H1 (cell line): ENCODE data around the gene WDCP. TPM values are rescaled to one million over a fixed set of nuclear protein-coding genes. Genes with fewer than 3 reads are reported as not detected.

ENCODE experiments used
- CTCF ChIA-PET: fragments of 300-600 bp; sonication (Branson Sonifier 250); formaldehyde crosslinking; loops from one replicate; lab custom pipeline; 2021; ENCODE audit not compliant: partially characterized antibody; lab: Charles Lee
- POLR2A ChIA-PET: fragments of 300-600 bp; sonication (Branson Sonifier 250); formaldehyde crosslinking; loops from one replicate; lab custom pipeline; 2021; ENCODE audit warnings: inconsistent platforms; ENCODE audit not compliant: partially characterized antibody; lab: Charles Lee
- DNase-seq, 2 experiments: peaks; one replicate each; pipeline versions ENCODE4 v3.0.0 to v3.0.0-alpha.2; 2010 to 2022; ENCODE audit warnings: low spot score in 2 of 2, low read depth in 1 of 2, mixed read lengths in 1 of 2
- FAIRE-seq: peaks from 2 replicates; lab custom pipeline; 2011; peaks lifted over from hg19 to GRCh38; lab: Jason Lieb, UNC
- H2AFZ ChIP-seq: 2 replicates; pipeline ENCODE4 v1.8.1; 2012; ENCODE audit warnings: low read length, inconsistent platforms
- H2AK5ac ChIP-seq: 2 replicates; pipeline ENCODE4 v1.6.1; 2013; ENCODE audit warnings: low read depth, low read length
- H2BK120ac ChIP-seq: replicated peaks from 2 replicates; pipeline ENCODE3; 2013; ENCODE audit warnings: low read depth, low read length, inconsistent platforms
- H2BK12ac ChIP-seq: 2 replicates; pipeline ENCODE4 v1.6.1; 2013; ENCODE audit warnings: low read depth, low read length
- H2BK15ac ChIP-seq: 2 replicates; pipeline ENCODE4 v1.6.1; 2013; ENCODE audit warnings: low read length
- H2BK20ac ChIP-seq: 2 replicates; pipeline ENCODE4 v1.6.1; 2013; ENCODE audit warnings: low read length
- H2BK5ac ChIP-seq: 2 replicates; pipeline ENCODE4 v1.6.1; 2013; ENCODE audit warnings: low read depth, low read length
- H3K14ac ChIP-seq: 2 replicates; pipeline ENCODE4 v1.6.1; 2013; ENCODE audit warnings: inconsistent platforms; ENCODE audit not compliant: insufficient read length
- H3K18ac ChIP-seq: 2 replicates; pipeline ENCODE4 v1.6.1; 2013; ENCODE audit warnings: low read length; ENCODE audit errors: extremely low read depth
- H3K23ac ChIP-seq: 2 replicates; pipeline ENCODE4 v1.6.1; 2013; ENCODE audit warnings: inconsistent platforms; ENCODE audit not compliant: insufficient read length
- H3K23me2 ChIP-seq: 2 replicates; pipeline ENCODE4 v1.6.1; 2013; ENCODE audit warnings: low read depth, low read length
- H3K27ac ChIP-seq: 2 replicates; pipeline ENCODE4 v1.6.1; 2011; ENCODE audit warnings: low read depth, low read length, inconsistent platforms
- H3K27me3 ChIP-seq, 4 experiments: replicated peaks in 1 of 4; 1 replicate in 1 of 4; 2 replicates in 3 of 4; pipeline versions ENCODE4 v1.6.1 to v1.8.1; 2011 to 2013; ENCODE audit warnings: low read length in 3 of 4, mild to moderate bottlenecking in 3 of 4, inconsistent platforms in 2 of 4, mixed read lengths in 2 of 4, moderate library complexity in 1 of 4; ENCODE audit not compliant: control insufficient read depth in 3 of 4, insufficient read depth in 3 of 4; ENCODE audit errors: extremely low read depth in 1 of 4
- H3K36me3 ChIP-seq, 4 experiments: 2 replicates each; pipeline versions ENCODE4 v1.6.1 to v1.8.1; 2011 to 2013; ENCODE audit warnings: mild to moderate bottlenecking in 4 of 4, low read length in 3 of 4, moderate library complexity in 2 of 4, control low read depth in 1 of 4, inconsistent platforms in 1 of 4; ENCODE audit not compliant: insufficient read depth in 4 of 4, control insufficient read depth in 2 of 4
- H3K4ac ChIP-seq: replicated peaks from 2 replicates; pipeline ENCODE3; 2013; ENCODE audit warnings: low read length, low read depth, mixed read lengths, inconsistent platforms; ENCODE audit not compliant: insufficient read length
- H3K4me1 ChIP-seq, 4 experiments: replicated peaks in 1 of 4; 1 replicate in 1 of 4; 2 replicates in 3 of 4; pipeline versions ENCODE4 v1.6.1 to v1.8.1; 2011 to 2013; ENCODE audit warnings: low read length in 3 of 4, inconsistent platforms in 2 of 4, mixed read lengths in 1 of 4; ENCODE audit not compliant: insufficient read depth in 4 of 4, control insufficient read depth in 3 of 4
- H3K4me2 ChIP-seq, 2 experiments: 2 replicates each; pipeline versions ENCODE4 v1.6.1 to v1.8.1; 2011 to 2013; ENCODE audit warnings: low read depth in 2 of 2, low read length in 2 of 2, control low read depth in 1 of 2, inconsistent platforms in 1 of 2, mild to moderate bottlenecking in 1 of 2; ENCODE audit not compliant: insufficient read depth in 1 of 2
- H3K4me3 ChIP-seq, 4 experiments: fragments of 200-600, 300-600 bp in 1 of 4; sonication (generic), shearing (Covaris generic), sonication (Bioruptor Twin) in 1 of 4; 2 replicates each; pipeline versions ENCODE4 v1.5.1 to v1.8.1; 2011 to 2016; ENCODE audit warnings: low read length in 4 of 4, low read depth in 3 of 4, control low read depth in 2 of 4, inconsistent platforms in 2 of 4, mild to moderate bottlenecking in 2 of 4, mixed read lengths in 1 of 4, moderate library complexity in 1 of 4; ENCODE audit not compliant: insufficient read depth in 2 of 4; ENCODE audit errors: extremely low read depth in 1 of 4
- H3K56ac ChIP-seq: replicated peaks from 2 replicates; pipeline ENCODE3; 2013; ENCODE audit warnings: low read depth, mild to moderate bottlenecking, mixed read lengths, low read length, inconsistent platforms; ENCODE audit not compliant: insufficient read length
- H3K79me1 ChIP-seq: 2 replicates; pipeline ENCODE4 v1.6.1; 2013; ENCODE audit warnings: low read depth, low read length, control low read depth
- H3K79me2 ChIP-seq, 2 experiments: 2 replicates each; pipeline versions ENCODE4 v1.6.1 to v1.8.1; 2012 to 2013; ENCODE audit warnings: low read length in 2 of 2, mild to moderate bottlenecking in 2 of 2, inconsistent platforms in 1 of 2; ENCODE audit not compliant: insufficient read depth in 2 of 2, control insufficient read depth in 1 of 2
- H3K9ac ChIP-seq, 4 experiments: replicated peaks in 1 of 4; 1 replicate in 1 of 4; 2 replicates in 3 of 4; pipeline versions ENCODE4 v1.6.1 to v1.8.1; 2011 to 2013; ENCODE audit warnings: low read depth in 3 of 4, low read length in 3 of 4, control low read depth in 2 of 4, mild to moderate bottlenecking in 2 of 4, moderate library complexity in 2 of 4, inconsistent platforms in 1 of 4; ENCODE audit errors: extremely low read depth in 1 of 4
- H3K9me3 ChIP-seq, 2 experiments: 2 replicates each; pipeline versions ENCODE4 v1.6.1 to v1.8.1; 2012 to 2013; ENCODE audit warnings: mild to moderate bottlenecking in 2 of 2, moderate library complexity in 2 of 2, control low read depth in 1 of 2, inconsistent platforms in 1 of 2, low read depth in 1 of 2, low read length in 1 of 2, mixed read lengths in 1 of 2; ENCODE audit not compliant: insufficient read depth in 2 of 2
- H4K20me1 ChIP-seq, 2 experiments: replicated peaks in 1 of 2; 2 replicates each; pipeline versions ENCODE3 to v1.8.1; 2011 to 2013; ENCODE audit warnings: inconsistent platforms in 2 of 2, low read length in 2 of 2, mild to moderate bottlenecking in 1 of 2; ENCODE audit not compliant: insufficient read depth in 2 of 2, control insufficient read depth in 1 of 2
- H4K5ac ChIP-seq: 2 replicates; pipeline ENCODE4 v1.6.1; 2013; ENCODE audit warnings: low read length, low read depth, mixed read lengths, inconsistent platforms; ENCODE audit not compliant: insufficient read length
- H4K8ac ChIP-seq: 2 replicates; pipeline ENCODE4 v1.8.0; 2013; ENCODE audit warnings: mild to moderate bottlenecking, moderate library complexity, low read length, inconsistent platforms; ENCODE audit not compliant: insufficient read depth; ENCODE audit errors: extremely low read depth
- H4K91ac ChIP-seq: replicated peaks from 2 replicates; pipeline ENCODE3; 2013; ENCODE audit warnings: low read length, mixed read lengths, inconsistent platforms; ENCODE audit not compliant: insufficient read length
- ASH2L ChIP-seq: fragments of 200-600, 300-600 bp; sonication (generic); IDR thresholded peaks from one replicate; pipeline ENCODE4 v1.7.1; 2017; ENCODE audit warnings: low read length
- CHD2 ChIP-seq: IDR thresholded peaks from 2 replicates; pipeline ENCODE4 v1.6.1; 2012; ENCODE audit warnings: low read length, improper control_type of control experiment
- CREB1 ChIP-seq: IDR thresholded peaks from 2 replicates; pipeline ENCODE4 v1.6.1; 2012; ENCODE audit warnings: inconsistent platforms
- EGR1 ChIP-seq: IDR thresholded peaks from 2 replicates; pipeline ENCODE4 v1.6.1; 2011; ENCODE audit warnings: low read depth, low read length, borderline replicate concordance
- EP300 ChIP-seq, 2 experiments: IDR thresholded peaks; 1 replicate in 1 of 2; 2 replicates in 1 of 2; pipeline ENCODE4 v1.6.1; 2011 to 2012; ENCODE audit warnings: low read depth in 2 of 2, low read length in 2 of 2, mild to moderate bottlenecking in 2 of 2, borderline replicate concordance in 1 of 2, inconsistent platforms in 1 of 2, moderate library complexity in 1 of 2
- GTF2F1 ChIP-seq: IDR thresholded peaks from 2 replicates; pipeline ENCODE4 v1.6.1; 2012; ENCODE audit warnings: low read depth, low read length, improper control_type of control experiment, borderline replicate concordance
- HDAC6 ChIP-seq: IDR thresholded peaks from one replicate; pipeline ENCODE4 v1.7.1; 2012; ENCODE audit warnings: low read depth, mild to moderate bottlenecking, inconsistent platforms, low read length, moderate library complexity
- JUN ChIP-seq: IDR thresholded peaks from 2 replicates; pipeline ENCODE4 v1.6.1; 2011; ENCODE audit warnings: low read depth, mild to moderate bottlenecking, improper control_type of control experiment, low read length
- JUND ChIP-seq: IDR thresholded peaks from 2 replicates; pipeline ENCODE4 v1.6.1; 2011; ENCODE audit warnings: mild to moderate bottlenecking, improper control_type of control experiment, low read length
- PHF8 ChIP-seq: fragments of 200-600 bp; sonication (generic); conservative IDR thresholded peaks from 2 replicates; pipeline ENCODE4 v1.7.1; 2012; ENCODE audit warnings: low read depth, mild to moderate bottlenecking, inconsistent platforms, low read length, moderate library complexity
- POLR2AphosphoS5 ChIP-seq: IDR thresholded peaks from 2 replicates; pipeline ENCODE4 v1.6.1; 2011; ENCODE audit warnings: low read depth, low read length
- RFX5 ChIP-seq: IDR thresholded peaks from 2 replicates; pipeline ENCODE4 v1.6.1; 2011; ENCODE audit warnings: low read depth, low read length, improper control_type of control experiment, borderline replicate concordance
- SIRT6 ChIP-seq: IDR thresholded peaks from one replicate; pipeline ENCODE4 v1.7.1; 2012; ENCODE audit warnings: low read length, inconsistent platforms
- SP1 ChIP-seq: IDR thresholded peaks from 2 replicates; pipeline ENCODE4 v1.6.1; 2011; ENCODE audit warnings: low read depth, low read length
- YY1 ChIP-seq: IDR thresholded peaks from 2 replicates; pipeline ENCODE4 v1.6.1; 2011; ENCODE audit warnings: low read depth, mild to moderate bottlenecking, low read length
- ZNF274 ChIP-seq: IDR thresholded peaks from 2 replicates; pipeline ENCODE4 v1.7.0; 2012; ENCODE audit warnings: low read length, borderline replicate concordance; ENCODE audit errors: extremely low read depth
- WGBS, 2 experiments: shearing (Covaris generic) in 1 of 2; methylation state at CpG; one replicate each; pipeline versions ENCODE4 v1.1.6 to v1.1.7; 2013 to 2015; ENCODE audit warnings: low lambda C conversion rate in 2 of 2, mixed read lengths in 2 of 2, inconsistent platforms in 1 of 2, low coverage in 1 of 2, missing lambda C conversion rate in 1 of 2; ENCODE audit not compliant: insufficient replicate concordance in 2 of 2, insufficient coverage in 1 of 2, insufficient read length in 1 of 2; ENCODE audit errors: extremely low coverage in 1 of 2, missing lambda C conversion rate in 1 of 2; 5-methylcytosine and 5-hydroxymethylcytosine counted together
- polyA plus RNA-seq, 7 experiments: library from polyadenylated mRNA; depleted of rRNA in 3 of 7; stranded (reverse) in 5 of 7; unstranded in 2 of 7; fragments of >200 nt in 5 of 7; fragments of 200-250 nt in 2 of 7; gene quantifications; 1 replicate in 5 of 7; 2 replicates in 1 of 7; 4 replicates in 1 of 7; pipeline versions ENCODE4 v1.2.1 to v1.2.3, GENCODE V29; 2011 to 2013; ENCODE audit warnings: missing spikeins in 2 of 7, mixed read lengths in 2 of 7
- total RNA-seq: library from RNA; stranded (reverse); fragmentation: NEBNext Ultra II Directional; extraction: Animal tissue kit (Norgen Biotek cat#: 25700); gene quantifications from 2 replicates; pipeline ENCODE4 v1.2.1, GENCODE V29; 2021

WDCP gene
- total and polyA plus RNA-seq, 2 of the 8 experiments (the other 6 are each of a cell fraction or from before 2014, with no cell fraction given), result 19.2 to 40.1 TPM

DNA sequence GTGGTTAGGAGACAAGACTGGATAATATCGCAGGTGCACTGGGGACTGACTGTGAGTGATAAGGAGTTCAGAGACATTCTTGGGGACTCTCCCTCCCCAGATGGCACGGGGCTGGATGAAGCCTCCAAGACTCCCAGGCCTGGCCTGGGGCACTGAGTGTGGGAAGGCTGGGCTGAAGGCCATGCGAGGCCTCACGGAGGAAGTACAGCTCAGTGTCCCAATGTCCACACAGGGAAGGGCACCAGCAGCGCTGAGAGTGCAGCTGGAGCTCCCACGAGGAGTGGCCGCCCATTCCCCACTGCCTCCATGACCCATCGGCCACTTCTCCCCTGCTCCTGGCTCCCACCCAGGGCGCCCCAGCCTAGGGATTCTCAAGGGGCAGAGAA, 30.8 kb downstream of the WDCP start:
- Histone ChIP-seq H3K36me3 (no peaks in the 10 kb centered on the region), H3K4me3 (no peak overlapping the region), H2AFZ (no peak overlapping the region), H4K5ac (no peak overlapping the region), H3K27me3 (peaks cover 0 to 1% (median 0%) of the 10 kb centered on the region in 4 experiments; a peak in 2 of 7 replicates), H4K8ac (peak overlapping the region; percentile 69), H3K79me1 (no peaks in the 10 kb centered on the region), H3K9ac (no peak overlapping the region), H4K91ac (no peak overlapping the region), H3K18ac (no peak overlapping the region; the same call in 1 of the 2 replicates), H3K14ac (no peak overlapping the region), H3K27ac (no peak overlapping the region), H3K23me2 (no peaks in the 10 kb centered on the region), H3K79me2 (no peaks in the 10 kb centered on the region), H3K4me2 (no peak overlapping the region), H2BK5ac (0 out of 2 replicates have a peak overlapping the region, but pooled peaks have one; percentile 15)
- no peak for DNase-seq
- CTCF ChIA-PET, result interaction anchor here (1.1 to 1.2 kb wide), 2 partner anchors 10 to 44 kb away, joined by 4 to 5 read pairs; no protein-coding TSS in a partner anchor
- TF ChIP-seq JUND, result no peak
- TF ChIP-seq JUN, result no peak
- TF ChIP-seq CREB1, result no peak
- TF ChIP-seq YY1, result no peak
- TF ChIP-seq ASH2L, result no peak
- no peak for TF ChIP-seq SIRT6
- TF ChIP-seq RFX5, result no peak
- TF ChIP-seq CHD2, result no peak
- no peak for TF ChIP-seq PHF8
- no peak for TF ChIP-seq EGR1
- no peak for TF ChIP-seq EP300 (IDR thresholded peaks at IDR 0.05; ENCODE audit: borderline replicate concordance in 1 of 2, low read depth in 2 of 2, low read length in 2 of 2)
- no peak for TF ChIP-seq GTF2F1
- TF ChIP-seq ZNF274, result no peak
- no peak for TF ChIP-seq POLR2AphosphoS5
- no peak for TF ChIP-seq SP1
- no peak for TF ChIP-seq HDAC6
- TF ChIP-seq, all 59 proteins: peak for 0
- no peak overlapping the region for H2BK20ac ChIP-seq
- H2BK120ac ChIP-seq, result no peak overlapping the region
- peak overlapping the region; percentile 72; the same call in 1 of the 2 replicates for H2BK15ac ChIP-seq
- FAIRE-seq, result no peak
- H2BK12ac ChIP-seq, result peak overlapping the region; percentile 62; the same call in 1 of the 2 replicates
- no peak overlapping the region for H3K4ac ChIP-seq
- H3K4me1 ChIP-seq, result peaks cover 0 to 28% (median 4%) of the 10 kb centered on the region in 4 experiments; a peak in 5 of 7 replicates
- WGBS, 2 experiments, result 85% methylated on average over 9 of the region's 9 CpGs; no CpG with 5 or more reads in 1 of the 2 experiments
- no peaks in the 10 kb centered on the region for H4K20me1 ChIP-seq
- peak overlapping the region; percentile 5; the same call in 1 of the 2 replicates for H2AK5ac ChIP-seq
- H3K9me3 ChIP-seq, result no peaks in the 10 kb centered on the region
- no peak overlapping the region for H3K56ac ChIP-seq
- H3K23ac ChIP-seq, result no peak overlapping the region
- POLR2A ChIA-PET, result interaction anchor here (1.0 to 2.3 kb wide), 4 partner anchors 11 to 109 kb away, joined by 3 to 9 read pairs (median 6); partner anchors contain the start of gene ATAD2B
